Liver (tissue), 9 donors: ENCODE results near the gene SLC44A3. TPM values are rescaled to one million over a fixed set of nuclear protein-coding genes. Genes with fewer than 3 reads are reported as not detected.

Experiments used
- DNase-seq: peaks from one replicate; pipeline ENCODE4 v3.0.0-alpha.2; 2017; ENCODE audit warnings: low spot score
- H3K27ac ChIP-seq, 2 donors: one replicate each; pipeline ENCODE4 v1.7.0; 2013; ENCODE audit warnings: inconsistent platforms in 2 of 2, low read length in 2 of 2, control low read depth in 1 of 2, low read depth in 1 of 2, mild to moderate bottlenecking in 1 of 2
- H3K27me3 ChIP-seq, 4 donors: one replicate each; pipeline versions ENCODE4 v1.6.1 to v1.7.0; 2013; ENCODE audit warnings: low read length in 3 of 4, inconsistent platforms in 1 of 4, mild to moderate bottlenecking in 1 of 4, moderate library complexity in 1 of 4; ENCODE audit not compliant: control insufficient read depth in 4 of 4, insufficient read depth in 4 of 4
- H3K36me3 ChIP-seq, 4 donors: one replicate each; pipeline versions ENCODE4 v1.6.1 to v1.7.0; 2013; ENCODE audit warnings: low read length in 3 of 4, mild to moderate bottlenecking in 3 of 4, low read depth in 1 of 4, moderate library complexity in 1 of 4; ENCODE audit not compliant: control insufficient read depth in 4 of 4, insufficient read depth in 3 of 4
- H3K4me1 ChIP-seq, 4 donors: one replicate each; pipeline versions ENCODE4 v1.6.1 to v1.7.0; 2013; ENCODE audit warnings: low read length in 3 of 4, mild to moderate bottlenecking in 3 of 4, moderate library complexity in 1 of 4; ENCODE audit not compliant: control insufficient read depth in 4 of 4, insufficient read depth in 4 of 4
- H3K4me3 ChIP-seq, 3 donors: one replicate each; pipeline versions ENCODE4 v1.6.1 to v1.7.0; 2013; ENCODE audit warnings: low read length in 3 of 3, control low read depth in 1 of 3, low read depth in 1 of 3, mild to moderate bottlenecking in 1 of 3
- H3K9ac ChIP-seq, 2 donors: one replicate each; pipeline ENCODE4 v1.7.0; 2013; ENCODE audit warnings: low read length in 2 of 2, mild to moderate bottlenecking in 2 of 2, moderate library complexity in 2 of 2, control low read depth in 1 of 2, low read depth in 1 of 2
- H3K9me3 ChIP-seq, 4 donors: one replicate each; pipeline versions ENCODE4 v1.6.1 to v1.7.0; 2013; ENCODE audit warnings: low read length in 3 of 4; ENCODE audit not compliant: control insufficient read depth in 4 of 4
- CTCF ChIP-seq: fragments of 150-350 bp; IDR thresholded peaks from 2 replicates; pipeline ENCODE4 v1.5.1; 2017; ENCODE audit warnings: improper control_type of control experiment, low read depth, low read length; ENCODE audit not compliant: missing input control
- EGR1 ChIP-seq, 2 donors: IDR thresholded peaks; 2 replicates each; pipeline ENCODE4 v1.6.1; 2016 to 2018; ENCODE audit warnings: antibody characterized with exemption in 2 of 2, low read depth in 2 of 2
- FOXA1 ChIP-seq: IDR thresholded peaks from 2 replicates; pipeline ENCODE4 v1.6.1; 2016; ENCODE audit warnings: antibody characterized with exemption
- FOXA2 ChIP-seq: IDR thresholded peaks from 2 replicates; pipeline ENCODE4 v1.6.1; 2016; ENCODE audit warnings: antibody characterized with exemption
- GABPA ChIP-seq, 2 donors: IDR thresholded peaks in 1 of 2; conservative IDR thresholded peaks in 1 of 2; 2 replicates each; pipeline ENCODE4 v1.6.1; 2016; ENCODE audit warnings: antibody characterized with exemption in 2 of 2, mild to moderate bottlenecking in 1 of 2, moderate library complexity in 1 of 2
- HNF4A ChIP-seq, 2 donors: conservative IDR thresholded peaks; 2 replicates each; pipeline ENCODE4 v1.6.1; 2016; ENCODE audit warnings: antibody characterized with exemption in 2 of 2, mild to moderate bottlenecking in 2 of 2
- HNF4G ChIP-seq: IDR thresholded peaks from 2 replicates; pipeline ENCODE4 v1.6.1; 2016; ENCODE audit warnings: antibody characterized with exemption
- JUND ChIP-seq, 2 donors: IDR thresholded peaks; 2 replicates each; pipeline ENCODE4 v1.6.1; 2016; ENCODE audit warnings: antibody characterized with exemption in 2 of 2
- MAX ChIP-seq: IDR thresholded peaks from 2 replicates; pipeline ENCODE4 v1.6.1; 2016; ENCODE audit warnings: antibody characterized with exemption
- NR2F2 ChIP-seq: IDR thresholded peaks from 2 replicates; pipeline ENCODE4 v1.6.1; 2016; ENCODE audit warnings: antibody characterized with exemption
- RAD21 ChIP-seq, 2 donors: IDR thresholded peaks; 2 replicates each; pipeline ENCODE4 v1.6.1; 2016; ENCODE audit warnings: antibody characterized with exemption in 2 of 2, mild to moderate bottlenecking in 2 of 2
- REST ChIP-seq: IDR thresholded peaks from 2 replicates; pipeline ENCODE4 v1.6.1; 2016; ENCODE audit warnings: antibody characterized with exemption, mild to moderate bottlenecking
- RXRA ChIP-seq, 2 donors: IDR thresholded peaks; 2 replicates each; pipeline ENCODE4 v1.6.1; 2017 to 2018; ENCODE audit warnings: antibody characterized with exemption in 2 of 2, mild to moderate bottlenecking in 1 of 2
- TAF1 ChIP-seq: conservative IDR thresholded peaks from 2 replicates; pipeline ENCODE4 v1.6.1; 2016; ENCODE audit warnings: antibody characterized with exemption, mild to moderate bottlenecking
- WGBS: extraction: QIAGEN DNeasy Blood & Tissue Kit; methylation state at CpG from one replicate; pipeline ENCODE4 v1.1.7; 2013; 5-methylcytosine and 5-hydroxymethylcytosine counted together
- polyA plus RNA-seq, 2 donors: library from polyadenylated mRNA; stranded (reverse) in 1 of 2; unstranded in 1 of 2; fragments of 200-250 nt in 1 of 2; fragments of >200 nt in 1 of 2; fragmentation: Nextera tagmentation in 1 of 2; extraction: Ambion mirVana in 1 of 2; gene quantifications; one replicate each; pipeline versions ENCODE4 v1.2.1 to v1.2.3, GENCODE V29; 2013 to 2015
- total RNA-seq, 2 donors: library from RNA; depleted of rRNA; stranded (reverse); fragments of >200 nt; gene quantifications; one replicate each; pipeline ENCODE4 v1.2.3, GENCODE V29; 2014
- donor health status: healthy.
- donor health status: healthy.
- donor health status: healthy.
- donor health status: healthy.
- donor health status: healthy.

The SLC44A3 gene
- total and polyA plus RNA-seq, 4 donors: 2.4 to 2.8 (median 2.7) TPM

GRCh38 chr1:94773931-94774422 is 46.2 kb upstream of the SLC44A3 start (continued):
- no peak for TF ChIP-seq RAD21 (IDR thresholded peaks at IDR 0.05)
- TF ChIP-seq HNF4G: no peak
- TF ChIP-seq MAX: no peak
- no peak for TF ChIP-seq FOXA1

GRCh38 chr1:94776474-94776873 is 43.7 kb upstream of the SLC44A3 start:
- Histone ChIP-seq H3K27ac (no peak overlapping the region), H3K36me3 (no peaks in the 10 kb centered on the region), H3K9ac (no peak overlapping the region), H3K4me1 (no peaks in the 10 kb centered on the region), H3K9me3 (peaks cover 0 to 3% (median under 1%) of the 10 kb centered on the region in 4 donors), H3K4me3 (no peak overlapping the region), H3K27me3 (no peaks in the 10 kb centered on the region)
- WGBS: 96% methylated on average over 1 of the region's 1 CpG
- TF ChIP-seq FOXA2 (no peak), RAD21 (IDR thresholded peaks at IDR 0.05) (no peak), NR2F2 (no peak), TAF1 (no peak), CTCF (no peak), MAX (no peak), EGR1 (IDR thresholded peaks at IDR 0.05; ENCODE audit: low read depth in 2 of 2) (no peak), HNF4A (conservative IDR thresholded peaks at IDR 0.05) (no peak), RXRA (IDR thresholded peaks at IDR 0.05) (no peak)
- DNase-seq: no peak

- Histone ChIP-seq H3K27ac (no peak overlapping the region), H3K9ac (no peak overlapping the region), H3K36me3 (no peaks in the 10 kb centered on the region), H3K4me3 (no peak overlapping the region), H3K9me3 (peaks cover 0 to 3% (median under 1%) of the 10 kb centered on the region in 4 donors), H3K4me1 (no peaks in the 10 kb centered on the region), H3K27me3 (no peaks in the 10 kb centered on the region)
- no peak for DNase-seq
- TF ChIP-seq FOXA1 (no peak), REST (no peak), NR2F2 (no peak), JUND (IDR thresholded peaks at IDR 0.05) (no peak), RAD21 (IDR thresholded peaks at IDR 0.05) (no peak), GABPA (IDR thresholded peaks at IDR 0.05 in 1 of 2, conservative IDR thresholded peaks at IDR 0.05 in 1 of 2) (no peak), EGR1 (IDR thresholded peaks at IDR 0.05; ENCODE audit: low read depth in 2 of 2) (no peak)
Measured at GRCh38 chr1:94777281-94777680, 42.9 kb upstream of the SLC44A3 start.
